LoVo (cell line): Measurements from ENCODE around the gene FRMD4A.

Experiments
- DNase-seq: peaks from one replicate; pipeline ENCODE4 v3.0.0-alpha.2; 2016; ENCODE audit warnings: low spot score

FRMD4A gene

DNA sequence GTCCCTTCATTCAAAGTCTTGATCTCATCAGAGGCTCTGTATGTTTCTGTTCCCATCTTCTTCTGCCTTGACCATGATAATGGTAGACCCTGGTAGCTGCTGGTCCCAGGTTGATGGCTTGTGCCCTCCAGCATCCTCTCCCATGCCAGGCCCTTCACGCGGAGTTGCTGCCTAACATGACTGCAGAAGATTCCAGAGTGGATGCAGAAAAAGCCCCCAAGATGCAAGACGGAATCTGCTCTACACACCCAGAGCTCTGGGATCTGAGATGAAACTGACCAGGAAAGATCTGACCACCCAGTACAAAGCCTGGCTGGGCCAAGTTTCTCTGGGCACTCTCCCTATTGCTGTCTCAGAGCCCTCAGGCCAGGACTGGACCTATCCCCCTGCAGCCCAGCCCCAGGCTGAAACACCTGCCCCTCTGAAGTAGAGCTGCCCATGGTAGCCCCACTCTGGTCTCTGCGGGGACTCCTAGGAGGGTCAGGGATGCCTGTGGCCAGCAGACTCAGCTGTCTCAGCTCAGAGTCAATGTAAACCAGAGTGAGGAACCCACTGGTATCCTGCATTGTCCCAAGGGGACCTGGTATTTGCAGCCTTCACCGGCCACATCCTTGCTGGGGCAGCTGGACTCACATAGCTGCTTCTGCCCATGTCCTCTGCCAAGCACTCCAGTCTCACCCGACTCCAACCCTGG, 9.5 kb upstream of the FRMD4A start:
- no peak for DNase-seq

- DNase-seq: no peak
These were observed 6.0 kb upstream of the FRMD4A start for GRCh38 chr10:14336736-14337135.

DNA sequence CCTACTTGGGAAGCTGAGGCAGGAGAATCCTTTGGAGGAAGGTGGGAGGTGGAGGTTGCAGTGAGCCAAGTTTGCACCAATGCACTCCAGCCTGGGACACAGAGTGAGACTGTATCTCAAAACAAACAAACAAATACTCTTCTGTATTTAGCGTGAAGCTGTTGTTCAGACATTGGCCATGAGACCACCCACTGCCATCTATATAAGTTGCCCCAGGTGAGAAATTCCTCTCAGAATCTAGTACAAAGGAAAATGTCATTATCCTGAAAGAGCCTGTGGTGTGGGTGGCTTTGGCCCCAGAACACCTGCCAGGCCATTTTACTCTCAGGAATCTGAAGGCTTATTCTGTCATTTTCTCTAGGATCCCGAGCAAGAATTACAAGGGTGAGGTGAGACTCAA, 4.0 kb upstream of the FRMD4A start:
- no peak for DNase-seq

DNA sequence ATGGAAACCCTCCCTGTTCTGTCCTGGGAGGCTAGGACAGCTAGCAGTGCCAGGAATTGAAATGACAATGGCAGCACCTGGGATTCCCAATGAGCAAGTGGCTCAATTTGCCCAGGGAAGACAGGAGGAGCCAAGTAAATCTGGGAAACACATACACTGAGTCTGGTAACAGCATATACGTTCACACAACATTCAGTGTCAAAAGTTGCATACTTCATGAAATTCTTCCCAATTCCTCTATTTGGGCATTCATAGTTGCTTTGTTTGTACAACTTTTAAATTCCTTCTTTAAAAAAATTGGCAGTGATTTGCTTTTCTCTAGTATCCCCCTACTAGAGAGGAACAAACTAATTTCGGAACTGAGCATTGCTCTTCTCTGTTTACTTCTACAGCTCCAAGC, 2.9 kb upstream of the FRMD4A start:
- DNase-seq: no peak

DNA sequence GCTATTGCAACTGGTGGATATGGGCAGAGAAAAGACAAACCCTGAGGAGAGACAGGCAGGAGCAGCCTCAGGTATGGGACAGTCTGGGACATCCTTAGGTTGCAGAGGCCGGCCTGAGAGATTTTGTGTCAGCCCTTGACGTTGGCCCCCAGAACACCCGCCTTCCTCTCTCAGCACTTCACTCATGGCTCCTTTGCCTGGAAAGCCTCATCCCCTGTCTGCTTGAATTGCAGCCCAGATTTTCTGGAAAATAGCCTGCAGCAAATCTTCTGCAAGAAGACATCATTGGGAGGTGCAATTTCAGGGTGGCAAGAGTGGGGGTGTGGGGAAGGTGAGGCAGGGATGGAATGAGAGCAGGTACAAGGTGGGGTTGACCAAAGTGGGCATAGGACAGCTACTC, 2.2 kb upstream of the FRMD4A start:
- no peak for DNase-seq

DNA sequence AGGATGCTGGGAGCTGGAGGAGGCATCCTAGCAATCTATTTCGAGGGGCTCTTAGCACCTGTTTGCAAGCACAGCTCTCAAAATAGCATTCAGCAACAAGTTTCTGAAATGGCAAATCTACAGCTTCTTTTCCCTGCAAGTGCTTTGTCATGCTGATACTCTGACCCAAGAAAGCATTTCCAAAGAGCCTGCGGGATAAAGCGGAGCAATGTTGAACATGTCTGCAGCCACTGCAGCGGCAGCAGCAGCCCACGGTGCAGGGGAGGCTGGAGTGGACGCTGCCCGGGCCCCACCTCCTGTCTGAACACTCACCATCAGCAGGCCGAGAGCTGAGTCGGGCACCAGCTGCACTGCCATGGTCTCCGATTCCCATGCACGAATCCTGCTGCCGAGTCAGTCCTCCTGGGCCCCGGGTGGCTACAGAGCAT, 964 bp downstream of the FRMD4A start:
- DNase-seq: no peak

- no peak for DNase-seq
These were observed 1.6 kb downstream of the FRMD4A start for GRCh38 chr10:14328881-14329672.

- no peak for DNase-seq
These were observed 3.2 kb downstream of the FRMD4A start for GRCh38 chr10:14327527-14327926.

- no peak for DNase-seq
These were observed 4.1 kb downstream of the FRMD4A start for GRCh38 chr10:14326581-14326980.

- no peak for DNase-seq
These were observed 5.3 kb downstream of the FRMD4A start for GRCh38 chr10:14325325-14325955.

- no peak for DNase-seq
These were observed 8.1 kb downstream of the FRMD4A start for GRCh38 chr10:14322526-14323188.

- DNase-seq: no peak
These were observed 12.7 kb downstream of the FRMD4A start for GRCh38 chr10:14318007-14318406.

DNA sequence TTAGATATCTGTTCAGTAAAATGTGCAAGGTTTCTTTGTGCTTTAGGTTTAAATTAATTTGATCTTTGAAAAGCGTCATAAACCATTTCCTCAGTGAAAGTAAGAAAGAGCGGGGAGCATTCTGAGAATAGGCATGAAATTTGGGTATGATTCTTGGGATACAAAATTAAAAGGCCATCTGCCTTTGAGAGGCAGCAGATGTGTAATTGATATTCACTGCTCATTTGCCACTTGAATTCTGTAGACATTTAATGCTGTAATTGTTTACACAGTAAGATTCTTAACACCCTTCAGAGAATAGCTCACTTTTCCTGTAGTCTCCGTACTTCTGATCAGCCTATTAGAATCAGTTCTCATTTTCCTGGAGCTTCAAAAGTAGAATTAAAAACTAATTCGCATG, 18.7 kb downstream of the FRMD4A start:
- no peak for DNase-seq

DNA sequence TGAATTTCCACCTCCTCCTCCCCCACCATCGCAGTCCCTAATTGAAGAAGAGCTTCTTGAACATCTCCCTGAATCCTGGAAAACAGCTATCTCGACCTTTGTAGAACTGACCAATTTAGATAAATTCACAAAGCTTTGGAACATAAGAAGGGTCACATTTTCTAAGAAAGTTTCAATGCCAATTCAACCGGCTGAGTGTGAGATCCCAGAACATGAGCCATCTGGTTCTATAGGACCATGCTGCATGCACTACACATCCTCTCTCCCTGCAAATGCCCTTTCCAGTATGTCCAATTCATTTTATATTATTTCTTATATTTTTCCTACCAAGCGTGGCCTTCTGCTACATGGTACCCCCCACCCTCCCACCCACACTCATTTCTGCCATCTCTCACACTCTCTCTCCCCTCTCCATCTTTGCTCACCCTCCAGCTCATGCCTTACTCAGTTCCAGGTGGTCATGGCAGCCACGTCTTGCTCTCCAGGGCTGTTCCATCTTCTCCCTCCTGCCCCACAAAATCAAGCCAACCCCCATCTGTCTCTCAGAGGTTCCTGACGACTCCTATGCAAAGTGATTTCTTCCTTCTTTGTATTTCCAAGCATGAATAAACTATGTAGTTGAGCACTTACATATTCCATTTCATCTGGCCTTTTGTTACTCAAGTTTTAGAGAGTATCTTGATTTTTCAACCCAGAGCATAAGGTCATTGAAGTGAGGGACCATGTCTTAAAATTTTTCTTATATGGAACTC, 19.3 kb downstream of the FRMD4A start:
- no peak for DNase-seq

DNA sequence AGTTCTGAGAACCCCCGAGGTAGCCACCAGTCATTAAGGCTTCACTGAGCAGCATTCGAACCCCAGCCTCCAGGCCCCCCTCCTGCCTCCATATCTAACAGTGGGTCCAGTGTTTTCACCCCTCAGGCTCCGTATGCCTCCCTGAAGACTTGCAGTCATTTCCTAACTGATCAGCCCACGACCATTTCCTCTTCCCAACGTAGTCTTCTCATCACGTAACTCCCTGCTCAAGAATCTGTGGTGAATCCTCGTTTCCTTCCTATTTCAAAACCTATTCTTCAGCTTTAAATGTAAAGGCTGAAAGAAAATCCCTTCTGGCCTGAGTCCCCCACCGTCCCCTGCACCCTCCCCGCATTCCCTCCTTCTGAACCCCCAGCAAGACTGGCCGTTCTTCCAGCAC, 21.1 kb downstream of the FRMD4A start:
- no peak for DNase-seq

- DNase-seq: no peak
These were observed 24.5 kb downstream of the FRMD4A start for GRCh38 chr10:14306190-14306589.

GRCh38 chr10:14304046-14304445, 26.7 kb downstream of the FRMD4A start:
- DNase-seq: no peak

- DNase-seq: no peak
These were observed 28.7 kb downstream of the FRMD4A start for GRCh38 chr10:14302035-14302434.

GRCh38 chr10:14299556-14299955, 31.2 kb downstream of the FRMD4A start:
- no peak for DNase-seq

DNA sequence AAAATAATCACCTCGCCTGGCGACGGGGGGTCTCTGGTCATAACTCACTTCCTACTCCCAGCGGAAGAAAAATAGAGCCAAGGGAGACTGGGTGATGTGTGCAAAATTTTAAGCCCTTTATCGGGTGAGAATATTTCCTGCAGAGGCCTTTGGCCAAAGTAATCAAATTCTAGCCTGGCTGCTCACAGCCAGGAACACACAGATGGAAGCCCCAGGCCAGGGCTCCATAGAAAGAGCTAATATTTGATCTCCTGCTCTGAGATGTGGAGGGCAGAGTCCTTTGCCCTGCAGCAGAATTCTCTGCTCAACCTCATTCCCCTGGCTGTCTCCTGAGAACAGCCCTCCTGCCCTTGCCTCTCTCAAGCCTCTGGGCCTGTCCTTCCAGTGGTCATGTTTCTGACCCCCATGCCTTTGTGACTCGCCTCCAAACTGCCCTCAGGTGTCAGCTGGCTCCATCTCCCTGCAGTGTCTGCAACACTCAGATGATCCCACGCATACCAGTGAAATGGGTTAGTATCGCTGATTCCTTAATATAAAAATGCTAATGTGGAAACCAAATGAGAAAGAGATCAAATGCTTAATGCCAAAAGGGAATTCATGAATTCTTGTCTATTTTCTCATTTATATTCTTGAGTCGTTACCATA, 34.5 kb downstream of the FRMD4A start:
- DNase-seq: no peak

GRCh38 chr10:14294347-14295059, 36.2 kb downstream of the FRMD4A start:
- no peak for DNase-seq
